ENCODE measurements around the gene TRPM3. TPM values are rescaled to one million over a fixed set of nuclear protein-coding genes. Genes with fewer than 3 reads are reported as not detected.

The TRPM3 gene
- total RNA-seq, 1 donor: under 0.01 TPM

DNA sequence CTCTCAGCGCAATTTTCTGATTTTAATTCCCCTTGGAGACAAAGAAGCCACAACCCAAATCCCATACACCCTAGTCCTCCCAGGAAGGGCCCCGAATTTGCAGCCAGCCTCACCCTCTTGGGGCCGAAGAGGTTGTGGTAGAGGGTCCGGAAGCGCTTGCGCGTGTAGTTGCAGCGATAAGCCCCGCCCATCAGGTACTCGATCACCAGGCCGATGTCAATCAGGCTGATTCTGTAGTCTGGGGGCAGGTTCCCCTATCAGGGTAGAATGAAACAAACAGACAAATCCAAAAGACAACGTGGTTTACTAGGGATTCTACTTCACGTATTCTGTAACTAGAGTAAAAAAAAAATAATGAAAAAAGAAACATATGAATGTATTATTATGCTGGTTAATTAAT is 496.3 kb downstream of the TRPM3 start:
- DNase-seq (ENCODE audit: low read depth in 2 of 3, low spot score in 2 of 3): peak in 1 of 3 donors; percentile 28

DNA sequence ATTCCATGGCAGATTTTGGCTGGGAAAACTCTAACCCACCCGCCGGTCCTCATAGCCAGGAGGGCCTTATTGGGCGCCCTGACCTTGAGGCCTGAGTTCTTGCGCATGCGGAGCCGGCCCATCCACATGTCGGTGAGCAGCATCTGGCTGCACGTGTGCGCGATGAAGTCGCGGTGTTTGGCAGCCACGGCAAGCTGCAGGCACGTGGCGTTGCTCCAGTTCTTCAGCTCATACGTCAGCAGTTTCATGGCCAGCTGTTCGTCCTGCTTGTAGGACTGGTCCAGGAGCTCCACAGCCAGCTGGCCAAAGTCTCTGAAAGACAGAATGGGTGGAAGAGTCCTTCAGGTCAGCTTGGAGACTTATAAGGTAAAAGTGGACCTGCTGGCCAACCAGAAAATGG is 502.6 kb downstream of the TRPM3 start:
- DNase-seq (ENCODE audit: low read depth in 2 of 3, low spot score in 2 of 3): no peak

DNA sequence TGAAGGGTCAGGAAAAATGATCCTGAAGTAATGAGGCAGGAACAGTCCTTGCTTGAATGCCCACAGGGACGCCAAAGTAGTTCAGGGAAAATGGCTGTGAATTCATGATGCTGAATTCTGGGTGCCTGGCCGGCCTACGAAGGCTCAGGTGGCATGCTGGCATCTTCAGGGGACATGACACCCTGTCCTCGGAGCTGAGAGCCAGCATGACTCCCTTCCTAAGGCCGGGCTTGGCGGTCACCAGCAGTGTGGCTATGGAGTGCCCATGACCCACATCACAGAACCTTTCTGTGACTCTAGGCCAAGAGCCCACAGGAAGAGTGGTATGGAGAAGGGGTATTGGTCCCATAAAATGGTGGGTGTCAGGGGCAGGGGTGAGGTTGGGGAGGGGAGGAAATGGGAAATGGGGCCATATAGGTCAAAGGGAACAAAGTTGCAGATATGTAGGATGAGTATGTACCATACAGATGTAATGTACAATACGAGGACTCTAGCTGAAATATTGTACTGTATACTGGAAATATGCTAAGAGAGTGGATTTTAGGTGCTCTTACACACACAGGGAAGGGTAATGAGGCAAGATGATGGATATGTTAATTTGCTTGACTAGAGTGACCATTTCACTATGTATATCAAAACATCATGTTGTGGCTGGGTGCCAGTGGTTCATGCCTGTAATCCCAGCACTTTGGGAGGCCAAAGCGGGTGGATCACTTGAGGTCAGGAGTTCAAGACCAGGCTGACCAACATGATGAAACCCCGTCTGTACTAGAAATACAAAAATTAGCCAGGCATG is 504.2 kb downstream of the TRPM3 start:
- no peak for DNase-seq (ENCODE audit: low read depth in 2 of 3, low spot score in 2 of 3)

DNA sequence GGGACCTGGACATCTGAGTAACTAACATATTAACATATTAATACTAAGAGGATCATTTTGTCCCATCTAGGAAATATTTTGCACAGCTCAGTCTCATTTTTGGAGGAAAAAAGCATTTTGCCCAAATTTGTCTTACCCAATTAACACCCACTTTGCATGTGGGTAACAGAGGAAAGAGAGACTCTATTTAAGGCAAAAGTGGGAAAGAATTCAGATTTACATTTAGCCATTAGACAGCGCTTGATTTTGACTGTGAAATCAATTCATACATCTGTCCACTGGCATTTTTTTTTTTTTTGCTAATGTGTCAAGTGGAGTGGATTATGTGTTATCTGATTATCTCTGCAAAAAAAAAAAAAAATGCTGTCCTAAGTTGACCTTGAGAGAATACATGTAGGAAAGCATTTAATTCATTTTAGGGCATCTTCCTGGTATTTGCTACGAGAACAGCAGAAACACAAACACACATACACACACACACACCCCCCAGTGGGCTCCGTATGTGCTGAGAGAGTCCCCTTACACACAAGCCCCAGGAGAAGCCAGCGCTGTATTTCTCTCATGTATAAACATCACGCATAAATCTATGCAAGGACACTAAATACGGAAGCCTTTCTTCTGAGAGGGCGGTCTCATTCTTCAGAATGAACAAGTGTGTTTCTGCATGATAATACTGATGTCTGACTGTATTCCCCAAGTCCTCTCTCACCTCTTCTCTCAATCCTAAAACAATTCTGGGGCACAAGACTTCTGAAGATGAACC is 505.0 kb downstream of the TRPM3 start:
- DNase-seq (ENCODE audit: low read depth in 2 of 3, low spot score in 2 of 3): no peak

DNA sequence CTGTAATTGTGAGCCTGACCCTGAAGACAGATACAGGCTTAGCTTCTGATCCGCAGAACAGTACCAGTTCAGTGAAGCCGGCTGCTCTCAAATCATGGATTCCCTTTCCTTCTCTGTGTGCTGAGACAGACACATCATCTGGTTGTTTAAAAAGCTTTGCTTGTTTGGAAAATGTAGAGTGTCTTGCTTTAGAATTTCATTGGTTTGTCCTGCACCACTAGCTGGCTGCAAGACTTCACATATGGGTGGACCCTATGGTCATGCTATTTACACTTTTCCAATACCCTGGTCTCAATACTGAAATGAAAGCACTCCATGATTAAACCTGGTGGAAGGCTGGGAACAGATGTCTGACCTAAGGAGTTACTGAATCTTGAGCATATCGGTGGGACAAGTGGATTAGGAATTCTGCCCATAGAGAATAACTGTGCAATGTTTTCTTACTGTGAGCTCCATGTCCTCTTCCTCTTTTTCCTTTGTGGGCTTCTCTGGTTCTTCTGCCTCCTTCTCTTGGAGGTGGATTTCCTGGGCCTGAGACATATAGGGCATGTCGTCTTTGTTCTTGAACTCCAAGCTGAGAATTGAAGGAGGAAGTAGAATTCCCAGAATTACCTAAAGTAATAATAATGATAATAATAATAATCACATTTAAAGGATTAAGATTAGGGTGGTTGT is 505.8 kb downstream of the TRPM3 start:
- no peak for DNase-seq (ENCODE audit: low read depth in 2 of 3, low spot score in 2 of 3)

DNA sequence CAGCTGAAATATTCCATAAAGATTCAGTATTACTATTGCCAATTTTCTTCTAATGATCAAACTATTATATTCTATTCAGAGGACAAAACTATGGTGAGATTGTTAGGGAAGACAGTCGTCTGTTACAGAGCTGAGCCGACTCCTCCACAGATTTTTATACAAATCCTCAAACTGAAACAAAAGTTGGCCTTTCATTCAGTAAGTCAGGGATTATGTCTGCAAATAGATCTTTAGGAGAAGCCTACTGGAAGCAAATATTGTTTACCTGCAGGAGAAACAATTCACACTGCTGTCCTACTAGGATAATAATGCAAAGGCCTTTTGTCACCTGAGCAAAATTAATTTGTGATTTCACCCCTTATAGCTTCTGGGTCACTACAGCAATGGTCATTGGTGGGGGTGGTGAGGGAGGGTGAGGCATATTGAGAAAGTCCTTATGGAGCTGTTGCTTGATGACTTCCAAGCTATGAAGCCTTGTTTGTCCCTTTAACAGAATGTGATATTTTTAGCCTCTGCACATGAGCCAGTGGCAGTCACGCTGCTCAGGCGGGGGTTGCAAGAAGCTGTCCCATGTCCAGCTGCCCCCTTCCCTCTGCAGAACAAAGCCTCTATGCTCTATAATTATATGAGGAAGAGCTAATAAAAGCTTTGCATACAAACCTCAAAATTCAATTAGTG is 506.5 kb downstream of the TRPM3 start:
- no peak for DNase-seq (ENCODE audit: low read depth in 2 of 3, low spot score in 2 of 3)

DNA sequence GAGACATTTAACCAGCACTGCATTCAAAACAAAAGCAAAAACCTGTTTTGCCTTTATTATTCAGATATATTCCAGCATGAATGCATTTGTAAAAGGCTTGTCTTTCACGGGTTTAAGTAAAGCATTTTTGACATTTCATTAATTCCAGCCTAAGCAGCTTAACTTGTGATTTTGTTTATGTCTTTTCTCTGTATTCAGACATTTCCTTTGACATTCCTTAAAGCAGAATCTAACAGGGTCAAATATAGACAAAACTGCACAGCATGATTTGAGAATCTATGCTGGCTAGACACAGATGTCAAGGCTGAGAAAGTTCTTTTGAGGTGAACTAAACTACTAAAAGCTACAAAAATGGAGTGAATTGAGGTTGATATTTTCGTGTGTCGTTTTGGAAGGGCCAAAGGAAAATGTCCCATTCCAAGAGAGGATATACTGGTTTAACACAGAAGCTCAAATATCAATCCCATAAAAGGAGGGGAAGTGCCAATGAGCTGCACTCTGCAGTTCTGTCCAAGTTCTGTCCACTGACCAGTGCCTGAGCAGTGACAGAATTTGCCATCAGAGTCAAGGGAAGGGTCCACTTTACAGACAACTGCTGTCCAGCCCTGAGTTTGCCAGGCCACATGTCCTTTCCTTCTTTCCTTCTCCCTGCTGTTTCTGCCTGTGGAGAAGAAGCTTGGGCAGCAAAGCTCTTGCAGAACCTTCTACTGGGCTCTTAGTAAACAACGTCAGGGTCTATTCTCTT is 508.2 kb downstream of the TRPM3 start:
- no peak for DNase-seq (ENCODE audit: low read depth in 2 of 3, low spot score in 2 of 3)

DNA sequence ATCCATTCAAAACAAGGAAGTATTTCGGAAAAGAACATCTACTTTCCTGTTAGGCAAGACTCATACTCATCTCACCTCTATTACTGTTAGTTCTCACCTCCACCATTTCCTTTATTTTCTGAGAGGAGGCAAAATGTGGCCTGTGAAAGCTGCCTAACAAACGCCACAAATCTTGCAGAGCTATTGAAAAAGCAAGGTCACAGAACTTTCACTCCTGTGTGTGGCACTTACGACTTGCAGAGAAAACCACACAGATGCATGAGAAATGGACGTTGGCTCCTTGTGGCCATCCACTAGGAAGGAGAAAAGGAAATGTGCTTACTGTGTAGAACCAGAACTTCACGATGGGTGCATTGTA is 511.2 kb downstream of the TRPM3 start:
- no peak for DNase-seq (ENCODE audit: low read depth in 2 of 3, low spot score in 2 of 3)

DNA sequence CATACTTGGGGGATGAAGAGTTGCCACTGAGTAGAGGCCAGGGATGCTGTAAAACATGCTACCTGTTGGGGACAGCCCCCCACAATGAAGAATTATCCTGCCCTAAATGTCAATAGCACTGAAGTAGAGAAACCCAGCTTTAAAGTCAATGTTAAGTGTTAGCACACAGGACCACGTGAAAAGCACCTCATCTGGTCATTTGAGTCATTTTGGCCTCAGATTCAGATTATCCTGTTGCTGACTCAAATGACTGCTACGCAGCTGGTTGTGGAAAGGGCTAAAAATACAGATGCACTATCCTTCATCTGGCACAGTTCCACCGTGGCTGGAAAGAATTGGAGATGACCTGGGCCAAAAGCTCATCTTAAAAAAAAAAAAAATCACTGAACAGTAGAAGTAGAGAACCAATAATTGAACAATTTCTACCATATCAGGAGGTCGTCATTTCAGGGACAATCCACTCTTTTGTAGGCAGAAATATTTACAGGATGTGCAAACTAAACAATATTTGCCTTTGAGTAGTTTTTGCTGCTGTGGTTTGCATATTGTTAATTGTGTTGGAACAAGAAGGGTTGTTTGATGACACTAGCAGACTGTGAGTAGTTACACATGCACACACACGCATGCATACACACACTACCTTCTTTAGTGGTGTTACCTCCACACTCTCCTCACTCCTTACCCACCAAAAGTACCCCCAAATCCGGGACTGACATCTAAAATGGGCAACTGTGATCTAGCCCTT is 511.7 kb downstream of the TRPM3 start:
- DNase-seq (ENCODE audit: low read depth in 2 of 3, low spot score in 2 of 3): no peak

DNA sequence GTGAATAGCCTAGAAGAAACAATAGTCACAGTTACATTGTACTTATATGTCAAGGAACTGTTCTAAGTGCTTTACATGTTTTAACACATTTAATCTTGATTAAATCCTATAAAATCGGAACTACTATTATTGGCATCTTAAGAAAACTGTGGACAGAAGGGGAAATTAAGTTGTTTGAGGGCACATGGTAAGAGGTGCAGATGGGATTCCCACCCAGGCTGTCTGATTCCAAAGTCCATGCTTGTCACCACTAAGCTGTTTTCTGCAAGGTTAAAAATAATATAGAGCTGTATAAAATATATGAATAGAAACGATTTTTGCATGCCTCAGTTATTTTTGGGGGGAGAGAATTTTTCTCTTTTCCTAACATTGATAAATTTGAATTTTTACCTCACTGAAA is 512.4 kb downstream of the TRPM3 start:
- no peak for DNase-seq (ENCODE audit: low read depth in 2 of 3, low spot score in 2 of 3)

DNA sequence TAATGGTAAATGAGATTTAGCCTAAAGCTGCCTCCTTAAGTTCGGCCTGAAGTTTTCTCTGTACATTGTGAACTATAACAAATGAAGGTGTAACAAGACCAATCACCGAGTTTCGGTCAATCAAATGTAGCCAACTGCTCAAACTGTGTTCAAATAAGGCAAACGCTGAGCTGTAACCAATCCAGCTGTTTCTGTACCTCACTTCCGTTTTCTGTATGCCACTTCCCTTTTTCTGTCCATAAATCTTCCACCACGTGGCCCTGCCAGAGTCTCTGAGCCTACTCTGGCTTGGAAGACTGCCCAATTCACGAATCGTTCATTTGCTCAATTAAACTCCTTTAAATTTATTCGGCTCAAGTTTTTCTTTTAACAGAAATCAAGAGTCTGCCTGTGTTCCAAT is 513.5 kb downstream of the TRPM3 start:
- DNase-seq (ENCODE audit: low read depth in 2 of 3, low spot score in 2 of 3): peak in 2 of 3 donors; percentile 90 to 97

DNA sequence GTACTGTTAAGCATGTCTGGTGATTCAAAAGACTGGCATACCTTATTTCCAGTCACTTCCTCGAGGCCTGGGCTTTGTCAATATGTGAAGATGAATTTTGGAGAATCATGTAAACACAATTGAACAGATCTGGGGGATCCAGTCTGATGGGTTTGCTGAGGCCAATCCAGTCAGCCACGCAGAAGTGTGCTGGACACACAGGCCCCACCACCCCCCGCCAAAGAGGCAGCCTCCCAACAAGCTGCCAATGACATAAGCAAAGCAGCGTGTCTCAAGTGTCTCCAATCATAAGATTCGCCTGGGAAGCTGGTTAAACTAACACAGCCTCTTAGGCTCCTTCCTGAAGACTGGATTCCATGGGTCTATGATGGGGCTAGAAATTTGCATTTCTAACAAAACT is 514.1 kb downstream of the TRPM3 start:
- no peak for DNase-seq (ENCODE audit: low read depth in 2 of 3, low spot score in 2 of 3)

DNA sequence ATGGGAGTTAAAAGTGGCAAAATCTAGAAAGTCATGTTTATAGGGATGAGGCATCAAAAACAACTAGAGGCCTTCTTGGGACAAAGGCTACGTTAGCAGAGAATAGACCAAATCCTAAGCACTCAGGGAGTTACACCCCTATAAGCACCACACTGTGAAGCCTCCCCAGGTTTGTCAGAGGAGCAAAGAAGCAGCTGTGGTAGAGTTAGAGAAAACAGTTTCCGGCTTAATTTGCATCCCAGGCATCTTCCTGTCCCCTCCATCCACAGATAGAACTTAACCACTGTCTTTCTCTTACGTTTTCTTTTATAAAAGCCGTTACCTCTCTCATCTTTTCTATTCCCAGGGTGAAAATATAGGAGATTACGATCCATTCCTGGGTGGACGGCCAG is 518.4 kb downstream of the TRPM3 start:
- no peak for DNase-seq (ENCODE audit: low read depth in 2 of 3, low spot score in 2 of 3)

DNA sequence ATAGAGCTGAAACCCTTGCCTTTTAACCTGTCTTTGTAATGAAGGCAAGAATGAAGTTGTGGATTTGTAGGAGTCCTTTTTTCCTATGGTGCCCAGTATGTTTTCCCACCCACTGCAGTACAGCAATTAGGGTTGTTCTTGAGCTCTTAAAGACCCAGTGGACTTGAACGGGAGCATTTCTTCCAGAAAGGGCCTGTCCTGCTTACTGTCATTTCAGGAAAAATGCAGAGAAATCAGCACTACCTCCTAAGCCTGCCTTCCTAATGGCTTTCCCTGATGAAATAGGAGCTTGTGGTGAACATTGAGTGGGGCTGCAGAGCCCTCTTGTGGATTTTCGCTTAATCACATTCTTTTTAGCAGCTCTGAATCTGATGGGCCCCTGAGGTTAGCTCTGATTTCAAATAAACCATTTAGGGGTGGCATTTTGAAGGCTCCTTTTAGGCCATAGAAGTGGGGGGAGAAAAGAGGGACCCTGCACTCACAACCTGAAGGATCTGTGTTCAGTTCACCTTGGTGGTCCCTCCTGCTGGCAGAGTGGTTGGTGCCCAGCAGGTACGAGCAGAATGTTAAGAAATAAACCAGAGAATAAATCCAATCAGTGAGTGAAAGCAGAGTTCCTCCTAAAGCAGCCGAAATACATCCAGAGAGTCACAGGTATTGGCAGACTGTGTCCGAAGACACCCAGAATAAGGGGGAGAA is 519.0 kb downstream of the TRPM3 start:
- DNase-seq (ENCODE audit: low read depth in 2 of 3, low spot score in 2 of 3): peak; percentile 30 to 71 (median 44)

DNA sequence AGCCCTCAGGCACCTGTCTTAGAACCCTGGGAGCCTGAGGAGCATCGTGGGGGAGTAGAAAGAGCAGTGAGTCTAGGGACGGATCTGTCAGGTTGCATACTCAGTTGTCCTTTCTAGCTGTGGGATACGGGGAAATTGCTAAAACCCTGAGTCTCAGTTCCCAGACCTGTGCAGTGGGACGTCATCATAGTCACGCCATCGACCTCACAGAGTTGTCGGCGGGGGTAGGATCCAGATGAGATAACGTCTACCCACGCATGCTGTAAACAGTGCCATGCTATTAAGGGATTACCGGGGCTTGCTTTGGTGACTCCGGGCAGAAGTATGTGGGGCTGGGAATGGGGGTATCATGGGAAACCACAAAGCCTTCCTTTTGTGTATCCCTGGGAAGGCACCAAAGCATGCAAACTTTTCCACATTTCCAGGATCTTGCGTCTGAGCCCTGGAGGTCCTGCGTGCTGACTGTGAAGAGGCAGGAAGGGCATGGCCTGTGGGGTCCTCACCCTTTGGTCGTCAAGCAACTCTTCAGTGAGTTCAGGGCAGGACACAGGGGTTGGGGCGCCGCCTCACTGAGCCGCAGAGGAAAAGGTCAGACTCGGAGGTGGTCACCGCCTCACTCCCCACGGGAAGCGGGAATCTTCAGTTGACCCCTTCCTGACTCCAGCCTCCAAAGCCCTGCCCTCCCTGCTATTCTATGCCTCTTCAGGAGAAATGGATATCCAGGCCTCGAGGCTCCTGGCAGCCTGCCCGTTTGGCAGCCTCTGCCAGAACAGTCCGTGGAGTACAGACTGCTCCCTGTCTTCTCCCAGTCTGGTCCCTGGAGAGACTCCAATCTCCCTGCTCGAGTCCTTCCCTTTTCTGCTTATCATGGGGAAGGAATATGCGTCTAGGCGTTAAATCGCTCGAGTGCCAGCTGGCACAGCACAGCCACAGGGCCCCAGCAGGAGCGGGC is 520.1 kb downstream of the TRPM3 start:
- DNase-seq (ENCODE audit: low read depth in 2 of 3, low spot score in 2 of 3): no peak

DNA sequence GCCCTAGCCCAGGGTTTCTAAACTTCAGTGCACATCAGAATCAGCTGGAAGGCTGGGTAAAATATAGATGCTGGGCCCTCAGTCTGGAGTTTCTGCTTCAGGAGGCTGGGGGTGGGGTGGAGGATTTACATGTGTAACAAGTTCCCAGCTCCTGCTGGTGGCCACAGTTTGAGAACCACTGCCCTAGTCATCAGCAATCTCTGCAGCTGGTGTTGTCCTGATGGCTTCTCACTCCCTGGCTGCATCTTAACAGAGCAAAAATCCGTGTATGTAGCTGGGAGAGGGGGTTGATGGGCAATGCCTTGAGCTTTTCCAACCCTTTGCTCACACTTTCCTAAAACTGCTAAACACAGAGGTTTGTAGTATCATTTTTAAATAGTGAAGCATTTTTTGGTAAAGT is 520.9 kb downstream of the TRPM3 start:
- DNase-seq (ENCODE audit: low read depth in 2 of 3, low spot score in 2 of 3): no peak

DNA sequence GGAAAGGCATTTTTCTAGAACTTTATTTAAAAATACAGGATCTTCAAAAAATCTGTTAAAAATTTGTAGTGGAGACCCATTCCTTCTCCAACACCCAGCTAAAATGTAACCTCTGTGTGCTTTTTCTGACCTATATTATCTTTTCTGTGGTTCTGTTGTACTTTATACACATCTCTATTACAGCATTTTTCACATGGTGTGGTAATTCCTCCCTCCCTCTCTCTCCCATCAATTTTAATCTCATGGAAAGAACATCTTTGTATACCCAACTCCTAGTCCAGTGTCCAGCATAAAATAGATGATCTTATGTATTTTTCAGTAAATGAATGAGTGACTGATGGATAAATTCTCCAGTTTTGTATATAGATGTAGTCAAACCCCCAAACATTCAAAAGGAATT is 523.5 kb downstream of the TRPM3 start:
- DNase-seq (ENCODE audit: low read depth in 2 of 3, low spot score in 2 of 3): no peak

DNA sequence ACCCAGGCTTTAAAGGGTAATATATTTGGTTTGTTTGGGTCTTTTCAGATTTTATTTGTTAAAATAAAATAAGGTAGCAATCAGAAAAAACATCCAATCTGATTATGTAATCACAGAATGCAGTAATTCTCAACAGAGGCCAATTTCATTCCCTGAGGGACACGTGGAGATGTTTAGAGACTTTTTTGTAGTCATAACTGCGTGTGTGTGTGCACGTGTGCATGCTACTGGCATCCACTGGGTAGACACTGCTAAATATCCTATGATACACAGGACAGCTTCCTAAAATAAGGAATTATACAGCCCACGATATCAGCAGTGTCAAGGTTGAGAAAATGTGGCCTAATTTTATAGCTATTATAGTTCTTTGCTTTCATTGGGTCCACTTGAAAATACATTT is 526.2 kb downstream of the TRPM3 start:
- no peak for DNase-seq (ENCODE audit: low read depth in 2 of 3, low spot score in 2 of 3)
